CD4-positive, alpha-beta T cell treated with Interleukin-17A for 1 hour (primary cell): ENCODE results near the gene SH3BGR.
"Not testable (repeated sequence)": the region's sequence is repeated elsewhere in the genome, so short reads cannot be mapped to it uniquely, and the experiment has no call there.

Experiments used
- DNase-seq: peaks from one replicate; pipeline ENCODE4 v3.0.0-alpha.2; 2020

SH3BGR gene

GRCh38 chr21:39518055-39518846 is 66.5 kb downstream of the SH3BGR start:
- peak; percentile 64 for DNase-seq

DNA sequence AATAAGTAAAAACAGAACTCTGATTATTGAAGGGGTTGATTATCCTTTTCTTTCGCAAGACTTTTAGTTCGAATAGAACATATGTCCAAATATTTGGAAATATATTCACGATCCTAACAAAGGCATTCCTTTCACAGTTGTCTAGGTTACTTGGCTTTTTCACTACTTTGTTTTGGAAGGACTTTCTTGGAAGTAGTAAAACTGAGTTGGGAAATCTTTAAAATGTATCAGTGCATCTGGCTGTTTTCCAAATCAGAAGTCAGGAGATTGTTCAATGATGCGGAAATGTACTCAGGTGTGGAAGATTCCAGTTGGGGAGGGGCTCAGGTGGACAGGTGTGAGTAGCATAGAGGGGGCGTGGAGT is 67.1 kb downstream of the SH3BGR start:
- no peak for DNase-seq

DNA sequence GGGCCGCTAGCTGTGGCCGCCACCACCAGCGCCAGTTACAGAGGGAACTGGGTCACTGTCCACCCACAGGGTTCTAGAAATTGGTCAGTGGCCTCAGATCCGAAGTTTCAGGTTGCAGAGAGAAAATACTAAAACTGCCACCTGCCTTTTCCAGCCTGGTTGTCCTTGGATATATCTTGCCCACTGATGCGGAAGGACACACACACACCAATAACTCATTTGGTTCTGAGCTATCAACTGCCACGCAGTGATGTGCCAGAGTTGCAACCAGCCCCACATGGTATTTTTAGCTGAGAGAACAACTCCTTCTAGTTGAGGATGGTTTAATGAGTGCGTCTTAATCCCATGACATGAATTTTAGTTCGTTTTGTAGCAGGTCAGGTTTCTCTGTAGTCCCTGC is 68.1 kb downstream of the SH3BGR start:
- no peak for DNase-seq

DNA sequence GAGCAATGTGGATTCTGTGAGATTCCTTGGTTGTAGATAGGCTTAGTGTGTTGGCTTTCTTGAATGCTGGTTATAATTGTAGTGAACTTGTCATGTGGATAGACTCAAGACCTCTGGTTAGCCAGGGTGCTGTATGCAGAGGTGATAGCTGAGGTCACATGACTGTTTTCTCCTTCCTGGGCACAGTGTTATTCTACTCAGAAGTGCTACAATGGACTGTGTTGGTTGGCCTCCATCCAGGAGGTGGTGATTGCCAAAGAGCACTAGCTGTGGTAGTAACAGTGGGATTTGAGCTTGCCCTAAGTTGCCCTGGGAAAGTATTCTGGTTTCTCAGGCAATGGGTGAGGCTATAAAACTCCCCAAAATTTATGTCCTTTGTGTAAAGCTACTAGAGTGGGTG is 71.6 kb downstream of the SH3BGR start:
- no peak for DNase-seq

DNA sequence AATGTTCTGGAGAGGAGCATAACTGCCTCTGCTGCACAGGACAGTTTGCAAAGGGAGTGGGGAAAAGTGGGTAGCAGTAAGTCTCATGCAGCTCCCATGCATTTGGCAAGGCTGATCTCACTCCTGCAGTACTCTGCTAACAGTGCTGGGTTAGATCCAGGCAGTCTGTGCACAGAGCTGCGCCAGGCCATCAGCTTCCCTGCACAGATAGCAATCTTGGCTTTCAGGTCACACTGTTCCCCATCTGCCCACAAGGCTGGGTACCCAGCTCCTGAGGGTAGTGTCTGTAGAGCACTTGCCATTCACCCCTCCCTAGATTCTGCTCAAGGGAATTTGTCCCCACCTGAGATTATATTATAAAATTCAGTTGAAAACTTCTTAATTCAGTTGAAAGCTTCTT is 72.1 kb downstream of the SH3BGR start:
- no peak for DNase-seq

DNA sequence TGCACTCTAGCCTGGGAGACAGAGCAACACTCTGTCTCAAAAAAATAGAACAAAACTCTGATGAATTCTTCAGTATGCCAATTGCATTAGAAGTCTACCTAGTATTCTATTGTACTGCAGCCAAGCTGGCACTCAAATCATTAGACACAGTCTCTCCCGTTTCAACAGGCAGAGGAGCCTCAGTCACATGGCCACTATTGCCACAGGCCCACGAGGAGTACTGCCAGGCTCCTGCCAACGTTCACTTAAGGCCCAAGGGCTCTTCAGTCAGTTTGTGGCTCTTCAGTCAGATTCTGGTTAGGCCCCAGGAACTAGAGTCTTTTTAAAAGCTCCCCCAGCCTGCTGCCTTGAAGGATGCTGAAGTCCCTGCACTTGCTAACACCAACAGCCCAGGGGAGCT is 73.4 kb downstream of the SH3BGR start:
- DNase-seq: no peak

GRCh38 chr21:39525601-39526000 is 73.8 kb downstream of the SH3BGR start:
- DNase-seq: no peak

GRCh38 chr21:39527067-39527595 is 75.4 kb downstream of the SH3BGR start:
- DNase-seq: no peak

DNA sequence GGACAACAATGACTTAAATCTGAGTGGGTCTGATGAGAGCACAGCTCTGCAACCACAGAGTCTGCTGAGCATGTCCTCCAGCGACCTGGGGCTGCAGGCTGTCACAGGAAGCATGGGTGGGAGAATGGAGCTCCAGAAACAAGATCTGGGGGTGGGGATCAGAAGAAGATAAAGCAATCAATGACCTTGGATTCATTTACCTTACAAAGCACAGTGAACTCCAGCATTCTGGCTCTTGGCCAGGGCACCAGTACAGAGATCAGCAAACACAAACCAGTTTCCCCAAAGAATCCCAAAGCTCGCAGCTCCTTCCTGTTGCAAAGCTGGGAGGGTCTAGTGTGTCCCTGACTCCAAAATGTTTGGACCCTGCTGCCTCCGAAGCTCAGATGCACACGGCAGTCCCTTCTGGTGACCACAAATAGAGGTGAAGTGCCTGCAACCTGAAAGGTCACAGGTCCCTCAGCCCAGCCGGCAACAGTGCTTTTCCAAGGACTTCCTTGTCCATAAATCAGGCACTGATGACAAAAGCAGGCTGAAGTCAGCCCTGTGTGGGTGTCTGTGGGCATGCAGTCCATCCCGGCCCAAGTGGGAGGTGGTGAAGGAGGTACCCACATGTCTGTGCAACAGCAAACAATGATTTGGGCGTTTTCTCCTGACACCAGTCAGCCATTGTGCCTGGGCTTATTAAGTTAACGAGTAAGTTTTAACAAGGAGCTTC is 76.1 kb downstream of the SH3BGR start:
- DNase-seq: no peak

DNA sequence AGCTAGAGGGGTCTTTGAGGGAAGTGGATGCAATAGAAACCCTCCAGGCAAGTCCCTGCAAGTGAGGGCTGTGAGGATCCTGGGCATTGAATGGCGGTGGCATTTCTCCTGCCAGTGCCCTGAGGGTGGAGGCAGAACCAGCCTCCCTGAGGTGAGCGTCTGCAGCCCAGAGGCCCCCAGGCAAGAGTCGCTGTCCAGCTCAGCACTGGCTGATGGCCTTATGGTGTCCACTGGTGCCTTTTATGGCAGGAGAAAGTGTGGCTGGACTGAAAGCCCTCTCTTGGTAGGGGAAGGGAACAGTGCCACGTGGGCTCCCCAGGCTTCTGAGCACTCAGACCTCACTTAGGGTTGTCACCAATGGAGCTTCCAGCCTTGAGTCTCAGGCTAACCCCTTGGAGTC is 77.3 kb downstream of the SH3BGR start:
- no peak for DNase-seq

DNA sequence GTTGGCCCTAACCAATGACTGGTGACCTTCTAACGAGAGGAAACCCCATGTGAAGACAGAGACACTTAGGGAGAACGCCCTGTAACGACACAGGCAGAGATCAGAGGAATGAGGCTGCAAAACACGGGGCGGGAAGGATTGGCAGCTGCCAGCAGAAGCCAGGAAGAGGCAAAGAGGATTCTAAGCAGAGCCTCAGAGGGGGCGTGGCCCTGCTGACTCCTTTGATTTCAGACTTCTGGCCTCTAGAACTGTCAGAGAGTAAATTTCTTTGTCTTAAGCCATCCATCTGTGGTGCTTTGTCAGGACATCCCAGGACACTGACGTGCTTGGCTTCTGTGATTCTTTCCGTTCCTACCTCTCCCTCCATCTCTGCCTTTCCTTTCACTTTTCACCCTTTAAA is 79.3 kb downstream of the SH3BGR start:
- no peak for DNase-seq

- no peak for DNase-seq
Observed at GRCh38 chr21:39531840-39532239, 80.1 kb downstream of the SH3BGR start.

DNA sequence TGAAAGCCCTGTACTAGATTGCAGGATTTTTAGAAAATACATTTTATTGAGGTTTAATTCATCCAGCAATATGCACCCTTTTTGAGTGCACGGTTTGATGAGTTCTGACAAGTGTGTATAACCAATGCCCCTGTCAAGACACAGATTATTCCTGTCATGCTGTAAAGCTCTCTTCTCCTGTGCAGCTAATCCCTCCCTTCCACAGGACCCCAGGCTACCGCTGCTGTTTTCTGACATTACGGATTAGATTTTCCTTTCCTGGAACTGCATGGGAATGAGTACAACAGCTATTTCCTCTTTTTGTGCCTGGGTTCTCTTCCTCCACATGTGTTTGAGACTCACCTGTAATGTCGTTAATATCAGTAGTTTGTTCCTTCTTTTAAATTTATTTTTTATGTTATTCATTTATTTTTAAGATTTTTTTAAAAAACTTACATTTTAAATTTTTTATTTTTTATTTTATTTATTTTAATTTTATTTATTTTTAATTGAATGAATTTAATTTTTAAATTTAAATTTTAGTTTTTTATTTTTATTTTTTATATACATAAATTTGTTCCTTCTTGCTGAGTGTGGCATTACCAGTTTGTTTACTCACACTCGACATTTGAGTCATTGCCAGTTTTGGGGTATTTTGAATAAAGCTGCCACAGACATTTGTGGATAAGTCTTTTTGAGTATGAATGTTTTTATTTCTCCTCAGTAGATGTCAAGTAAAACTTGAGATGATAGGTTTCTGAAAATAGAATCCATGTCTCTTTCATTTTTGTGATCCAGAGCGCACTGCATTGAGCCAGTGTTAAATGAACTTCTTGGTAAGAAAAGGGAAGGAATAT is 82.0 kb downstream of the SH3BGR start:
- no peak for DNase-seq

- DNase-seq: no peak
Observed at GRCh38 chr21:39535646-39536437, 84.1 kb downstream of the SH3BGR start.

DNA sequence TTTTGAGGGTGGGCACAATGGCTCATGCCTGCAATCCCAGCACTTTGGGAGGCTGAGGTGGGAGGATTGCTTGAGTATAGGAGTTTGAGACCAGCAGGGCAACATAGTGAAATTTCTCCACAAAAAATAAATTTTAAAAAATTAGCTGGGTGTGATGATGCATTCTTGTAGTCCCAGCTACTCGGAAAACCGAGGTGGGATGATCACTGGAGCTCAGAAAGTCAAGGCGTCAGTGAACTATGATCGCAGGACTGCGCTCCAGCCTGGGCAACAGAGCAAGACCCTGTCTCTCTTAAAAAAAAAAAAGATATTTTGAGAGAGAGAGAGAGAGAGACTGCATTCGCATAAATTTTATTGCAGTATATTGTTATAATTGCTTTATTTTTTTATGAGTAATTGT is 85.1 kb downstream of the SH3BGR start:
- DNase-seq: no peak

- no peak for DNase-seq
Observed at GRCh38 chr21:39537571-39537970, 85.8 kb downstream of the SH3BGR start.

- no peak for DNase-seq
Observed at GRCh38 chr21:39538453-39539042, 86.8 kb downstream of the SH3BGR start.

GRCh38 chr21:39540367-39540766 is 88.6 kb downstream of the SH3BGR start:
- not testable (repeated sequence) for DNase-seq

DNA sequence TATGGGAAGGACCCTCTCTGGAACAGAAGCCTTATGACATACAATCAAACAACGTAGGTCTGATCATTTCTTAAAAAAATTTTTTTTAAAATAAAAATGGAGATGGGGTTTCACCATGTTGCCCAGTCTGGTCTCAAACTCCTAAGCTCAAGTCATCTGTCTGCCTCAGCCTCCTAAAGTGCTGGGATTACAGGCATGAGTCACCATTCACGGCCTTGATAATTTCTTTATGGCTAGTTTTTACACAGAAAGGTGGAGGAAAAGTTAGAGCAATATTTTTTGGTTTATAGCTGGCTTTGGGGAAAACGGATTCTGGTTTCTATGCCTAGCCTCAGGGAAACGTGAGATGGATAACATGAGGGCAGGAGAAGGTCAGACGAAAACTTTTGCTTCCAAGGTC is 91.0 kb downstream of the SH3BGR start:
- no peak for DNase-seq

DNA sequence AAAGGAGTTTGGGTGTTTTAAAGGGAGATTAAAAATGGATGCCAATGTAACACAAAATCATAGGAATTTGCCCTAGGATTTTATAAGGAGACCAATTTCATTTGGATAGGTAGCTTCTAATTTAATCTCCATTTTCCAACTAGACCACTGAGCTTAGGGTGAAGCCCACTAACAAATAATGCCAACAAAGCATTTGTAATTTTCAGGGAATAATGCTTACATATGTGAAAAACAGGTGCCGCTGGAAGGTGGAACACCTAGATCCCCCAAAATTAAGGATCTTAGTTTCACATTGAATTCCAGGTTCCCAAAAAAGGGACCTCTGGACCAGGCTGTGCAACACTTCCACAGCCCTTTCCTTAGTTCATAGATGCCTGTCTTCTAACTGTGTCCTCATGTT is 94.8 kb downstream of the SH3BGR start:
- no peak for DNase-seq

DNA sequence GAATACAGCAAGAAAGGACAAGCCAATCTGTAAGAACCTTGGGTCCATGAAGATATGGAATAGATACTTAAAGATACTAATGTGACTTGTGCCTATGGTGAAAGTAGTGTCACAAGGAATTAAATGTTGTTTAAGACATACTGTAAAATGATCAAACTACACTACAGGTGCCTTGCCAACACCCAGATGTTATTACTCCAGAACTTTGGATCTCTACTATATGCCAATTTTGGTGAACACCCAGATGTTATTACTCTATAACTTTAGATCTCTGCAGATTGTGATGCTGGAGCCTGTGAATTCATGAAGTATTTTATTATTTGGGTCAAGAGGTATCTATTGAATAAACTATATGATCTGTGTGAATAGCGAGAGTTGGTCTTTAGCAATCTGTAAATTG is 101.1 kb downstream of the SH3BGR start:
- no peak for DNase-seq

GRCh38 chr21:39553331-39553730 is 101.6 kb downstream of the SH3BGR start:
- DNase-seq: no peak
